Measurements from ENCODE around the gene ZNF549. TPM values are rescaled to one million over a fixed set of nuclear protein-coding genes. Genes with fewer than 3 reads are reported as not detected.
A peak's percentile ranks its signal among the peaks of the same experiment; 100 is the strongest.
"Not testable (repeated sequence)": the region's sequence is repeated elsewhere in the genome, so short reads cannot be mapped to it uniquely, and the experiment has no call there.

ZNF549 gene
- 2.3 TPM for polyA plus RNA-seq (2013, experiment 1 of 2)
- polyA plus RNA-seq (2013, experiment 2 of 2): 2.1 TPM

GRCh38 chr19:57527136-57527881 is at the start of gene ZNF549:
Gene ZNF549, plus strand, starts transcription at chr19:57527356. Its CDS starts 218 bp downstream, at chr19:57527574.
- H3K4ac ChIP-seq (ENCODE audit: low read depth in 1 of 2, low read length in 2 of 2): peak within 1 kb of the TSS; percentile 47 to 57
- peak within 1 kb of the TSS; percentile 97 for H3K4me2 ChIP-seq (ENCODE audit: low read length, poor library complexity, severe bottlenecking)

GRCh38 chr19:57487477-57488298 is 39.5 kb upstream of the ZNF549 start, which contains the start of gene ZNF419:
Gene ZNF419, plus strand, starts transcription at chr19:57487750. Its CDS starts 201 bp downstream, at chr19:57487951.
- H3K14ac ChIP-seq (ENCODE audit: low read length in 2 of 2): peak within 1 kb of the TSS; percentile 15 to 93
- H3K4ac ChIP-seq (ENCODE audit: low read depth in 1 of 2, low read length in 2 of 2): peak within 1 kb of the TSS in 1 of 2 experiments; percentile 79
- peak; percentile 85 for DNase-seq
- peaks cover 20% of the 10 kb centered on the region for H3K79me1 ChIP-seq (replicated peaks; ENCODE audit: low read length, poor library complexity, severe bottlenecking)
- 2% methylated on average over 37 of the region's 69 CpGs for WGBS
- peak within 1 kb of the TSS; percentile 93 for H4K8ac ChIP-seq (ENCODE audit: low read length)
- H3K23ac ChIP-seq (ENCODE audit: low read length in 2 of 2): peak within 1 kb of the TSS in 1 of 2 experiments; percentile 89
- H3K36me3 ChIP-seq (ENCODE audit: control insufficient read depth in 1 of 2, insufficient read depth in 2 of 2, low read depth in 1 of 2, low read length in 2 of 2): peaks cover 26% of the 10 kb centered on the region in 2 experiments
- H2AK5ac ChIP-seq (ENCODE audit: low read length, severe bottlenecking): peak within 1 kb of the TSS; percentile 60
- peak within 1 kb of the TSS; percentile 58 for H3K4me2 ChIP-seq (ENCODE audit: low read length, poor library complexity, severe bottlenecking)
- not testable (repeated sequence) for H3K9me3 ChIP-seq (ENCODE audit: control insufficient read depth, low read length); H3K27ac ChIP-seq (ENCODE audit: low read length, poor library complexity, severe bottlenecking); H2BK12ac ChIP-seq (ENCODE audit: low read length in 2 of 2); H3K4me1 ChIP-seq (ENCODE audit: control insufficient read depth, insufficient read depth, low read depth, low read length); H3K27me3 ChIP-seq (ENCODE audit: control insufficient read depth in 1 of 2, insufficient read depth in 1 of 2, low read length in 2 of 2); H2BK5ac ChIP-seq (ENCODE audit: low read depth, low read length, poor library complexity, severe bottlenecking); H2BK120ac ChIP-seq (ENCODE audit: low read depth, low read length)
- peak within 1 kb of the TSS; percentile 94 to 95 for H3K18ac ChIP-seq (ENCODE audit: low read depth in 1 of 2, low read length in 2 of 2)
- H2AFZ ChIP-seq (ENCODE audit: low read depth, low read length): peak within 1 kb of the TSS; percentile 100
- peak within 1 kb of the TSS; percentile 89 for H4K91ac ChIP-seq (ENCODE audit: low read length)
- peak within 1 kb of the TSS; percentile 23 for H2BK15ac ChIP-seq (ENCODE audit: low read depth, poor library complexity, severe bottlenecking)
- H3K9ac ChIP-seq (ENCODE audit: low read length): peak within 1 kb of the TSS; percentile 93
- peak within 1 kb of the TSS; percentile 98 to 99 for H3K4me3 ChIP-seq (ENCODE audit: insufficient read depth in 1 of 2, low read depth in 1 of 2, low read length in 2 of 2)

More at GRCh38 chr19:57527136-57527881, at the start of gene ZNF549:
- H3K27ac ChIP-seq (ENCODE audit: low read length, poor library complexity, severe bottlenecking): peak within 1 kb of the TSS; percentile 22
- H3K14ac ChIP-seq (ENCODE audit: low read length in 2 of 2): peak within 1 kb of the TSS in 1 of 2 experiments; percentile 80
- H3K9ac ChIP-seq (ENCODE audit: low read length): peak within 1 kb of the TSS; percentile 93
- no peak within 1 kb of the TSS for H2AK5ac ChIP-seq (ENCODE audit: low read length, severe bottlenecking)
- peak within 1 kb of the TSS; percentile 76 for H4K8ac ChIP-seq (ENCODE audit: low read length)
- no peaks in the 10 kb centered on the region for H3K27me3 ChIP-seq (ENCODE audit: control insufficient read depth in 1 of 2, insufficient read depth in 1 of 2, low read length in 2 of 2)
- H2BK15ac ChIP-seq (ENCODE audit: low read depth, poor library complexity, severe bottlenecking): no peak within 1 kb of the TSS
- WGBS: under 1% methylated on average over 53 of the region's 64 CpGs
- H2BK5ac ChIP-seq (ENCODE audit: low read depth, low read length, poor library complexity, severe bottlenecking): no peak within 1 kb of the TSS
- H3K79me1 ChIP-seq (replicated peaks; ENCODE audit: low read length, poor library complexity, severe bottlenecking): peaks cover 23% of the 10 kb centered on the region
- peak within 1 kb of the TSS; percentile 75 for H2BK120ac ChIP-seq (ENCODE audit: low read depth, low read length)
- H3K18ac ChIP-seq (ENCODE audit: low read depth in 1 of 2, low read length in 2 of 2): peak within 1 kb of the TSS; percentile 82 to 84
- peak within 1 kb of the TSS; percentile 72 for H2AFZ ChIP-seq (ENCODE audit: low read depth, low read length)
- H3K23ac ChIP-seq (ENCODE audit: low read length in 2 of 2): peak within 1 kb of the TSS in 1 of 2 experiments; percentile 46
- H3K9me3 ChIP-seq (ENCODE audit: control insufficient read depth, low read length): peaks cover 21% of the 10 kb centered on the region
- peak within 1 kb of the TSS; percentile 82 for H4K91ac ChIP-seq (ENCODE audit: low read length)
- H3K4me3 ChIP-seq (ENCODE audit: insufficient read depth in 1 of 2, low read depth in 1 of 2, low read length in 2 of 2): peak within 1 kb of the TSS; percentile 86 to 95
- H3K4me1 ChIP-seq (ENCODE audit: control insufficient read depth, insufficient read depth, low read depth, low read length): peaks cover 3% of the 10 kb centered on the region
- H3K36me3 ChIP-seq (ENCODE audit: control insufficient read depth in 1 of 2, insufficient read depth in 2 of 2, low read depth in 1 of 2, low read length in 2 of 2): peaks cover 7 to 16% of the 10 kb centered on the region in 2 experiments
- no peak within 1 kb of the TSS for H2BK12ac ChIP-seq (ENCODE audit: low read length in 2 of 2)
- peak; percentile 91 for DNase-seq

GRCh38 chr19:57488299-57488644 is 38.9 kb upstream of the ZNF549 start:
- not testable (repeated sequence) for H3K14ac ChIP-seq (ENCODE audit: low read length in 2 of 2); H3K27me3 ChIP-seq (ENCODE audit: control insufficient read depth in 1 of 2, insufficient read depth in 1 of 2, low read length in 2 of 2); H2BK5ac ChIP-seq (ENCODE audit: low read depth, low read length, poor library complexity, severe bottlenecking); H3K18ac ChIP-seq (ENCODE audit: low read depth in 1 of 2, low read length in 2 of 2); H2BK12ac ChIP-seq (ENCODE audit: low read length in 2 of 2); H3K4ac ChIP-seq (ENCODE audit: low read depth in 1 of 2, low read length in 2 of 2); H3K23ac ChIP-seq (ENCODE audit: low read length in 2 of 2); H4K91ac ChIP-seq (ENCODE audit: low read length); H3K4me1 ChIP-seq (ENCODE audit: control insufficient read depth, insufficient read depth, low read depth, low read length); H2AK5ac ChIP-seq (ENCODE audit: low read length, severe bottlenecking); H2AFZ ChIP-seq (ENCODE audit: low read depth, low read length); H4K8ac ChIP-seq (ENCODE audit: low read length); H2BK120ac ChIP-seq (ENCODE audit: low read depth, low read length); H3K27ac ChIP-seq (ENCODE audit: low read length, poor library complexity, severe bottlenecking); H2BK15ac ChIP-seq (ENCODE audit: low read depth, poor library complexity, severe bottlenecking)
- no CpG with 5 or more reads among the region's 1 CpG for WGBS
- peak overlapping the region in 1 of 2 experiments; percentile 75 for H3K4me3 ChIP-seq (ENCODE audit: insufficient read depth in 1 of 2, low read depth in 1 of 2, low read length in 2 of 2)
- H3K9me3 ChIP-seq (ENCODE audit: control insufficient read depth, low read length): peaks cover 14% of the 10 kb centered on the region
- H3K9ac ChIP-seq (ENCODE audit: low read length): peak overlapping the region; percentile 79
- DNase-seq: peak; percentile 7
- H3K79me1 ChIP-seq (replicated peaks; ENCODE audit: low read length, poor library complexity, severe bottlenecking): peaks cover 20% of the 10 kb centered on the region
- peaks cover 29 to 32% of the 10 kb centered on the region in 2 experiments for H3K36me3 ChIP-seq (ENCODE audit: control insufficient read depth in 1 of 2, insufficient read depth in 2 of 2, low read depth in 1 of 2, low read length in 2 of 2)
- peak overlapping the region; percentile 17 for H3K4me2 ChIP-seq (ENCODE audit: low read length, poor library complexity, severe bottlenecking)

- not testable (repeated sequence) for H3K4ac ChIP-seq (ENCODE audit: low read depth in 1 of 2, low read length in 2 of 2)
- peak; percentile 11 for DNase-seq
Observed at GRCh38 chr19:57499332-57499679, 27.9 kb upstream of the ZNF549 start.

More at GRCh38 chr19:57499332-57499679, 27.9 kb upstream of the ZNF549 start:
- Histone ChIP-seq H3K9me3 (ENCODE audit: control insufficient read depth, low read length) (peaks cover 13% of the 10 kb centered on the region), H3K4me3 (ENCODE audit: insufficient read depth in 1 of 2, low read depth in 1 of 2, low read length in 2 of 2) (peak overlapping the region in 1 of 2 experiments; percentile 86), H3K36me3 (ENCODE audit: control insufficient read depth in 1 of 2, insufficient read depth in 2 of 2, low read depth in 1 of 2, low read length in 2 of 2) (peaks cover 18 to 25% of the 10 kb centered on the region in 2 experiments), H3K79me1 (replicated peaks; ENCODE audit: low read length, poor library complexity, severe bottlenecking) (peaks cover 27% of the 10 kb centered on the region)
- not testable (repeated sequence) for H2AK5ac ChIP-seq (ENCODE audit: low read length, severe bottlenecking); H3K23ac ChIP-seq (ENCODE audit: low read length in 2 of 2); H3K27ac ChIP-seq (ENCODE audit: low read length, poor library complexity, severe bottlenecking); H4K8ac ChIP-seq (ENCODE audit: low read length); H2AFZ ChIP-seq (ENCODE audit: low read depth, low read length); H3K18ac ChIP-seq (ENCODE audit: low read depth in 1 of 2, low read length in 2 of 2); H2BK12ac ChIP-seq (ENCODE audit: low read length in 2 of 2); H4K91ac ChIP-seq (ENCODE audit: low read length); H3K14ac ChIP-seq (ENCODE audit: low read length in 2 of 2); H2BK15ac ChIP-seq (ENCODE audit: low read depth, poor library complexity, severe bottlenecking); H3K4me1 ChIP-seq (ENCODE audit: control insufficient read depth, insufficient read depth, low read depth, low read length); H3K27me3 ChIP-seq (ENCODE audit: control insufficient read depth in 1 of 2, insufficient read depth in 1 of 2, low read length in 2 of 2); H2BK120ac ChIP-seq (ENCODE audit: low read depth, low read length); H3K9ac ChIP-seq (ENCODE audit: low read length); H3K4me2 ChIP-seq (ENCODE audit: low read length, poor library complexity, severe bottlenecking); H2BK5ac ChIP-seq (ENCODE audit: low read depth, low read length, poor library complexity, severe bottlenecking)
